Esophagus squamous epithelium (tissue), 4 donors: ENCODE data around the gene FMO4.

Experiments
- POLR2A ChIP-seq, 4 donors: fragments of 450-650 bp; IDR thresholded peaks; one replicate each; pipeline ENCODE4 v1.6.1; 2017; ENCODE audit warnings: antibody characterized with exemption in 4 of 4, mild to moderate bottlenecking in 4 of 4, moderate library complexity in 3 of 4
- TF ChIP-seq, protein P1 (sequence below), 6 experiments: fragments of 450-650 bp in 4 of 6; fragments of 200-600 bp in 2 of 6; sonication (generic) in 2 of 6; IDR thresholded peaks; one replicate each; pipeline ENCODE4 v1.5.1; 2016 to 2019; ENCODE audit warnings: antibody characterized with exemption in 6 of 6, mild to moderate bottlenecking in 4 of 6, moderate library complexity in 4 of 6

DNA sequence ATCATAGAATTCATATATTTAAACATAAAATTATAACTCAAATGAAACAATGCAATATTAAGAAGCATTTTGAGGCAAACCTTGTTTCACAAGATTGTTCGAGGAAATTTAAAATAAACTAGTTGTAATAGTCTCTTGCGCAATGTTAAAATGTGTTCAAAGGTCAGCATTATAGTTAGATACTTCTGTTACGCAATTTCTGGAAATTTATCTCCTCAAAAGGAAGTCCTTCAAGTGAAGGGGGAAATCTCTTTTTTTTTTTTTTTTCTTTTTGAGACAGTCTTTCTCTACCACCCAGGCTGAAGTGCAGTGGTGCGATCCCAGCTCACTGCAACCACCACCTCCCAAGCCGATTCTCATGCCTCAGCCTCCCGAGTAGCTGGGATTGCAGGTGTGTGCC lies 52.1 kb downstream of the FMO4 start:
- TF ChIP-seq, protein P1, sequence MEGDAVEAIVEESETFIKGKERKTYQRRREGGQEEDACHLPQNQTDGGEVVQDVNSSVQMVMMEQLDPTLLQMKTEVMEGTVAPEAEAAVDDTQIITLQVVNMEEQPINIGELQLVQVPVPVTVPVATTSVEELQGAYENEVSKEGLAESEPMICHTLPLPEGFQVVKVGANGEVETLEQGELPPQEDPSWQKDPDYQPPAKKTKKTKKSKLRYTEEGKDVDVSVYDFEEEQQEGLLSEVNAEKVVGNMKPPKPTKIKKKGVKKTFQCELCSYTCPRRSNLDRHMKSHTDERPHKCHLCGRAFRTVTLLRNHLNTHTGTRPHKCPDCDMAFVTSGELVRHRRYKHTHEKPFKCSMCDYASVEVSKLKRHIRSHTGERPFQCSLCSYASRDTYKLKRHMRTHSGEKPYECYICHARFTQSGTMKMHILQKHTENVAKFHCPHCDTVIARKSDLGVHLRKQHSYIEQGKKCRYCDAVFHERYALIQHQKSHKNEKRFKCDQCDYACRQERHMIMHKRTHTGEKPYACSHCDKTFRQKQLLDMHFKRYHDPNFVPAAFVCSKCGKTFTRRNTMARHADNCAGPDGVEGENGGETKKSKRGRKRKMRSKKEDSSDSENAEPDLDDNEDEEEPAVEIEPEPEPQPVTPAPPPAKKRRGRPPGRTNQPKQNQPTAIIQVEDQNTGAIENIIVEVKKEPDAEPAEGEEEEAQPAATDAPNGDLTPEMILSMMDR (IDR thresholded peaks at IDR 0.05), result no peak
- TF ChIP-seq POLR2A (IDR thresholded peaks at IDR 0.05), result no peak
